ENCODE results near the gene C9orf85.
"Not testable (repeated sequence)": the region's sequence is repeated elsewhere in the genome, so short reads cannot be mapped to it uniquely, and the experiment has no call there.

C9orf85 gene

DNA sequence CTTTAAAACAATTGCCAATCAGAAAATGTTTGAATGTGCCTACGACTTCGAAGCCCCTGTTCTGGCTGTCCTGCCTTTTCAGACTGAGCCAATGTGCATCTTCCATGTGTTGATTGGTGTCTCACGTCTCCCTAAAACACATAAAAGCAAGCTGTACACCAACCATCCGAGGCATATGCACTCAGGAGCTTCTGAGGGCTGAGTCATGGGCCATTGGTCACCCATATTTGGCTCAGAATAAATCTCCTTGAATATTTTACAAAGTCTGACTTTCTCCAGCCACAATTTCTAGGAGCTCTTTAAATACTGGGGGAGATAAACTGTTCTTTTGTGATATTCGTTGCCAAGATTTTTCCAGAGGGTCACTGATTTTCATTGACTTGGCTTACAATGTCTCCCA is 95.1 kb downstream of the C9orf85 start:
- DNase-seq (ENCODE audit: low read depth): no peak

DNA sequence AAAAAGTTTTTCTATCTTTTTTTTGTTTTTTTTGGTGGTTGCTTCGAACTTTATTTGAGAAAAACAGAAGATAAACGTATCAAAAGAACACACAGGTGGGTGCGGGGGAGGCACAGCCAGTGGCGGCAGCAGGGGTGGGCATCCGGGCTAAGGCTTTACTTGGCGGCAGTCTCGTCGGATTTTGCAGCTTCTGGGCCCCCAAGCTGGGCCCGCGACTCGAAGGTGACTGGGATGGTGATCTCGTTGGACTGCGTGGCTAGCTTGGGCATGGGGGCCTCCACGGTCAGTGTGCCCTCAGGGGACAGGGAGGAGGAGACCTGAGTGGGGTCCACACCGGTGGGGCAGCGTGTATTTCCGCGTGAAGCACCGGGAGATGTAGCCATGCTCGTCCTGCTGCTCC is 96.3 kb downstream of the C9orf85 start:
- DNase-seq (ENCODE audit: low read depth): not testable (repeated sequence)

DNA sequence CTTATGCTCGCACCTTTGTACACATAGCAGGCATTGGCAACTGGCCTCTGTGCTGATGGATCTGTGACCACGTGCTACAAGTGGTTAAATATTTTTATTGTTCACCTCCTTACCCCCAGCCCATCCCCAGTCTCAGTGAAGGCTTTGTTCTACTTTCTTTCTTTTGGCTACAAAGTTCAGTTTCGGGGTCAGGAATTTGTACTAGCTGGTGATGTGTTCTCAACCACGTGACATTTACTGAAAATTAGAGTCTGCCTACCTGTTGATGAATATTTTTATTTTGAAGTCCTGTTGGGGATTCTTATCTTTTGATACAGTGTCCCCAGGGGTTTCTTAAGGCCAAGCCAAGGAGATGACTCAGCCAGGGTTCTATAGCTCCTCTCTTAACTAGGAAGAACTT is 101.2 kb downstream of the C9orf85 start:
- DNase-seq (ENCODE audit: low read depth): no peak

DNA sequence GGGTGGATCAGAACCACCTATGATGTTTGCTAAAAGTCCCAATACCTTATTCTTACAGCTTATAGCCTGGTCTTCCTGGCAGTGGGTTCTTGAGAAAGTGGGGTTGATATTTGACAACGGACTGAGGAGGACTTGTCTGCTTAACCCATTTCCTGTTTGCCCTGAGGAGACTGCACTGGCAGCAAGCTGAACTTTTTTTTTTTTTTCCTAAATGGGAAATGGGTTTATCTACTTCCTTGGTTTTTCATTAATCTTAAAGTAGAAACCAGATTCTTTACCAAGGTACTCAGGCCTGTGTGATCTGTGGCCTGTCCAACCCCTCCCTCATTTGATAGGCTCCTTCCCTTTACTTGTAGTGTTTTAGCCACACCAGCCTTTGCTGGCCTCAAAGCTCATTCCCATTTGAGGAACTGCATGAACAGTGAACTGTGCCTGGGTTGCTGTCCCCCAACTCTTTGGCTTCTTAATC is 101.9 kb downstream of the C9orf85 start:
- DNase-seq (ENCODE audit: low read depth): no peak

DNA sequence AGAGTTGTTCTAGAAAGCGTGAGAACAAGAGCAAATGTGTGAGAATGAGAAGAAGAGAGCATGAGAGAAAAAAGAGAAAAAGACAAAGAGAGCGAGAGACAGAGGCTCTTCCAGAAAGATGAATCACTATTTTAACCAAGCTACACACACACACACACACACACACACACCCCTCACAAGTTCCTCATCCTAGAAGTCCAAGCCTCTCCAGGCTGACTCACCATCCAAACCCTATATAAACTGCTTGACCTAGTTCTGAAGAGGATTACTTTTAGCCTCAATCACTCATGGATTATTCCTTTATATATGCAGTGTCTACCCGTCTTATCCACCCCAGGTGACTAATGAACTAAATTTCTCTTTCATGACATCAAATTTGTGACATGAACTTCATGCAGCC is 111.4 kb downstream of the C9orf85 start:
- DNase-seq (ENCODE audit: low read depth): no peak

All from CMK (cell line).